Nephron (organoid): ENCODE results near the gene SPATC1L.

Source experiments
- H3K27ac Mint-ChIP-seq, 3 experiments: 2 replicates each; pipeline ENCODE4 v1.8.0; 2020; ENCODE audit warnings: mixed read lengths in 3 of 3, mild to moderate bottlenecking in 2 of 3, moderate library complexity in 1 of 3
- H3K27me3 Mint-ChIP-seq: 2 replicates; pipeline ENCODE4 v1.8.0; 2021; ENCODE audit warnings: low read depth, mild to moderate bottlenecking, moderate library complexity, mixed read lengths
- H3K36me3 Mint-ChIP-seq: 2 replicates; pipeline ENCODE4 v1.8.0; 2020; ENCODE audit warnings: low read depth, mixed read lengths
- H3K4me1 Mint-ChIP-seq: 2 replicates; pipeline ENCODE4 v1.8.0; 2020; ENCODE audit warnings: mixed read lengths
- H3K4me3 Mint-ChIP-seq, 3 experiments: 2 replicates each; pipeline ENCODE4 v1.8.0; 2020; ENCODE audit warnings: mild to moderate bottlenecking in 3 of 3, mixed read lengths in 3 of 3, moderate library complexity in 2 of 3
- H3K9me3 Mint-ChIP-seq: 2 replicates; pipeline ENCODE4 v1.8.0; 2020; ENCODE audit warnings: mixed read lengths
- CTCF ChIP-seq, 3 experiments: fragments of 200-600 bp; sonication (generic); IDR thresholded peaks; one replicate each; pipeline ENCODE4 v1.5.0; 2021; ENCODE audit warnings: antibody characterized with exemption in 3 of 3; ENCODE audit not compliant: unreplicated experiment in 3 of 3

Gene SPATC1L

DNA sequence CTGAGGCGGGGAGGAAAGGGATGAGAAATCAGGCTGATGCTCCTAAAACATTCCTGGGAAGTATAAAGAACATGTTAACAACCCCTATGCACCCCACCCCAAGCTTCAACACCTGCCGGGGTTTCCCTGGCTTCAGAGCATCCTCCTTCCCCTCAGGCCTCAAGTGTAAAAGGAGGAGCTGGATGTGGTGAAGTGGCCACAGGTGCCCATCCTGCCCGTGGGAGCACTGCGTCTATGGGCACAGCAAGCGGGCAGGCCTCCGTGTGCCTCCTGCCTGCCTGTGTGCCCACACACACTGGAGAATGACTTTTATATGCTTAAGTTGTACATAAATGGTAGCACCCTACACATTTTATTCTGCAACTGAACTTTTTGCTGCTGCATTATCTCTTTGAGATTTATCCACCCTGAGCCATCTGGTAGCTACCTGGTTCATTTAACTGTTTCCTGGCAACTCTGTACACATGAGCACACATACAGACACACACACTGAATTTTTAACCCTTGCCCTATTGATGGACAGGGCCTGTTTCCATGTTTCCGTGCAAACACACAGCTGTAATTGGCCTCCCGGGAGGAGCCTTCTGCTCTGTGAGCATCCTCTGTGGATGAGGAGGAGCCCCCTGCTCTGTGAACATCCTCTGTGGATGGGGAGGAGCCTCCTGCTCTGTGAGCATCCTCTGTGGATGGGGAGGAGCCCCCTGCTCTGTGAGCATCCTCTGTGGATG, 15.4 kb downstream of the SPATC1L start:
- TF ChIP-seq CTCF (IDR thresholded peaks at IDR 0.05; ENCODE audit: unreplicated experiment in 3 of 3): no peak
- Mint-ChIP-seq H3K27me3 (no peaks in the 10 kb centered on the region), H3K27ac (no peak overlapping the region), H3K4me3 (no peak overlapping the region), H3K36me3 (peaks cover 47% of the 10 kb centered on the region), H3K9me3 (peaks cover 13% of the 10 kb centered on the region), H3K4me1 (no peaks in the 10 kb centered on the region)

- Mint-ChIP-seq H3K27ac (no peak overlapping the region), H3K27me3 (no peaks in the 10 kb centered on the region), H3K4me1 (peaks cover 3% of the 10 kb centered on the region), H3K4me3 (no peak overlapping the region), H3K9me3 (peaks cover 8% of the 10 kb centered on the region), H3K36me3 (peaks cover 46% of the 10 kb centered on the region)
- no peak for TF ChIP-seq CTCF (IDR thresholded peaks at IDR 0.05; ENCODE audit: unreplicated experiment in 3 of 3)
Observed at GRCh38 chr21:46168238-46168637, 16.0 kb downstream of the SPATC1L start.

DNA sequence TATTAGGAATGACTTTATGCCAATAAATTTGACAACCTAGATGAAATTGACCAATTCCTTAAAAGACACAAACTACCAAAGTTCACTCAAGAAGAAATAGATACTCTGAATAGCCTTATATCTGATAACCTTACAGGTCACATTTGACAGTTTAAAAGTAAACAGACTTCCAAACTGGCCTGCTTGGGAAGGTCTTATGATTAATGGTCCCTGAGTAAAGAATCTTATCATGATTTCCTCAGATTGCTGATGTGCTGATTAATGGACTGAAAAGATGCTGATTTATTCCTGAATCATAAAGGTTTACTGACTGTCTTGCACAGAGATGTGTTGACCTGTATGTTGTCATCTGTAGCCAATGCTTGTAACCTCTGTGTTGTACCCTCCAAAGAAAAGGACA, 19.2 kb downstream of the SPATC1L start:
- no peaks in the 10 kb centered on the region for H3K27me3 Mint-ChIP-seq
- H3K27ac Mint-ChIP-seq: no peak overlapping the region
- no peak overlapping the region for H3K4me3 Mint-ChIP-seq
- no peak for TF ChIP-seq CTCF (IDR thresholded peaks at IDR 0.05; ENCODE audit: unreplicated experiment in 3 of 3)
- peaks cover 7% of the 10 kb centered on the region for H3K4me1 Mint-ChIP-seq
- no peaks in the 10 kb centered on the region for H3K9me3 Mint-ChIP-seq
- H3K36me3 Mint-ChIP-seq: peaks cover 45% of the 10 kb centered on the region

- Mint-ChIP-seq H3K27ac (peak overlapping the region in 1 of 3 experiments; percentile 7), H3K4me3 (no peak overlapping the region), H3K36me3 (peaks cover 45% of the 10 kb centered on the region), H3K27me3 (no peaks in the 10 kb centered on the region), H3K9me3 (no peaks in the 10 kb centered on the region), H3K4me1 (peaks cover 7% of the 10 kb centered on the region)
- no peak for TF ChIP-seq CTCF (IDR thresholded peaks at IDR 0.05; ENCODE audit: unreplicated experiment in 3 of 3)
Observed at GRCh38 chr21:46163380-46163779, 20.9 kb downstream of the SPATC1L start.

- Mint-ChIP-seq H3K4me3 (no peak overlapping the region), H3K27me3 (no peaks in the 10 kb centered on the region), H3K36me3 (peaks cover 38% of the 10 kb centered on the region), H3K4me1 (peaks cover 7% of the 10 kb centered on the region), H3K9me3 (no peaks in the 10 kb centered on the region), H3K27ac (no peak overlapping the region)
- no peak for TF ChIP-seq CTCF (IDR thresholded peaks at IDR 0.05; ENCODE audit: unreplicated experiment in 3 of 3)
Observed at GRCh38 chr21:46161633-46162592, 22.3 kb downstream of the SPATC1L start.
